ENCODE measurements around the gene WNK2. TPM values are rescaled to one million over a fixed set of nuclear protein-coding genes. Genes with fewer than 3 reads are reported as not detected.

Gene WNK2
- total and polyA plus RNA-seq, 2 experiments from 2014 or later, result 34.5 to 92.2 TPM

- no peak for TF ChIP-seq CTCF (IDR thresholded peaks at IDR 0.05; ENCODE audit: low read depth, low read length)
- no peak overlapping the region for H3K4me3 ChIP-seq
- H3K27ac ChIP-seq, result no peak overlapping the region
- no peaks in the 10 kb centered on the region for H3K9me3 ChIP-seq (ENCODE audit: low read depth)
- H3K4me1 ChIP-seq (ENCODE audit: low read depth), result peaks cover 16% of the 10 kb centered on the region
- no peaks in the 10 kb centered on the region for H3K36me3 ChIP-seq
- no peaks in the 10 kb centered on the region for H3K27me3 ChIP-seq
- no peak for DNase-seq (ENCODE audit: low read depth in 1 of 2, low spot score in 1 of 2)
Observed at GRCh38 chr9:93171261-93171990, 12.5 kb upstream of the WNK2 start.

- H3K9me3 ChIP-seq (ENCODE audit: low read depth), result no peaks in the 10 kb centered on the region
- DNase-seq (ENCODE audit: low read depth in 1 of 2, low spot score in 1 of 2), result no peak
Observed at GRCh38 chr9:93172666-93173364, 11.1 kb upstream of the WNK2 start.

GRCh38 chr9:93173365-93174051 is 10.4 kb upstream of the WNK2 start:
- no peaks in the 10 kb centered on the region for H3K9me3 ChIP-seq (ENCODE audit: low read depth)
- H3K4me1 ChIP-seq (ENCODE audit: low read depth), result peaks cover 12% of the 10 kb centered on the region
- H3K27me3 ChIP-seq, result no peaks in the 10 kb centered on the region
- no peak for TF ChIP-seq CTCF (IDR thresholded peaks at IDR 0.05; ENCODE audit: low read depth, low read length)
- H3K4me3 ChIP-seq, result no peak overlapping the region
- no peaks in the 10 kb centered on the region for H3K36me3 ChIP-seq
- DNase-seq (ENCODE audit: low read depth in 1 of 2, low spot score in 1 of 2), result peak; percentile 57 to 58
- no peak overlapping the region for H3K27ac ChIP-seq

More at GRCh38 chr9:93172666-93173364, 11.1 kb upstream of the WNK2 start:
- H3K27me3 ChIP-seq, result no peaks in the 10 kb centered on the region
- H3K27ac ChIP-seq, result no peak overlapping the region
- TF ChIP-seq CTCF (IDR thresholded peaks at IDR 0.05; ENCODE audit: low read depth, low read length), result no peak
- H3K36me3 ChIP-seq, result no peaks in the 10 kb centered on the region
- H3K4me3 ChIP-seq, result no peak overlapping the region
- H3K4me1 ChIP-seq (ENCODE audit: low read depth), result peaks cover 12% of the 10 kb centered on the region

- H3K36me3 ChIP-seq, result no peaks in the 10 kb centered on the region
- no peak for TF ChIP-seq CTCF (IDR thresholded peaks at IDR 0.05; ENCODE audit: low read depth, low read length)
- no peak overlapping the region for H3K27ac ChIP-seq
- peaks cover 12% of the 10 kb centered on the region for H3K4me1 ChIP-seq (ENCODE audit: low read depth)
- H3K9me3 ChIP-seq (ENCODE audit: low read depth), result no peaks in the 10 kb centered on the region
- H3K4me3 ChIP-seq, result no peak overlapping the region
- no peaks in the 10 kb centered on the region for H3K27me3 ChIP-seq
- no peak for DNase-seq (ENCODE audit: low read depth in 1 of 2, low spot score in 1 of 2)
Observed at GRCh38 chr9:93174976-93175375, 9.0 kb upstream of the WNK2 start.

- no peak for TF ChIP-seq CTCF (IDR thresholded peaks at IDR 0.05; ENCODE audit: low read depth, low read length)
- no peak for DNase-seq (ENCODE audit: low read depth in 1 of 2, low spot score in 1 of 2)
- peaks cover 13% of the 10 kb centered on the region for H3K27me3 ChIP-seq
- H3K4me1 ChIP-seq (ENCODE audit: low read depth), result peaks cover 12% of the 10 kb centered on the region
- H3K9me3 ChIP-seq (ENCODE audit: low read depth), result no peaks in the 10 kb centered on the region
- no peaks in the 10 kb centered on the region for H3K36me3 ChIP-seq
- H3K4me3 ChIP-seq, result no peak overlapping the region
- H3K27ac ChIP-seq, result no peak overlapping the region
Observed at GRCh38 chr9:93177676-93178075, 6.3 kb upstream of the WNK2 start.

Measured in cardiac muscle cell (in vitro differentiated cells and primary cell).